HG02884 (cell line): ENCODE measurements around the gene KLHL10.
"Not testable (repeated sequence)": the region's sequence is repeated elsewhere in the genome, so short reads cannot be mapped to it uniquely, and the experiment has no call there.

ENCODE experiments used
- ATAC-seq: cut with Tn5 transposase; IDR thresholded peaks from one replicate; pipeline ENCODE4 v1.9.1; 2021; ENCODE audit warnings: mild to moderate bottlenecking, moderate library complexity; ENCODE audit not compliant: unreplicated experiment

The KLHL10 gene

DNA sequence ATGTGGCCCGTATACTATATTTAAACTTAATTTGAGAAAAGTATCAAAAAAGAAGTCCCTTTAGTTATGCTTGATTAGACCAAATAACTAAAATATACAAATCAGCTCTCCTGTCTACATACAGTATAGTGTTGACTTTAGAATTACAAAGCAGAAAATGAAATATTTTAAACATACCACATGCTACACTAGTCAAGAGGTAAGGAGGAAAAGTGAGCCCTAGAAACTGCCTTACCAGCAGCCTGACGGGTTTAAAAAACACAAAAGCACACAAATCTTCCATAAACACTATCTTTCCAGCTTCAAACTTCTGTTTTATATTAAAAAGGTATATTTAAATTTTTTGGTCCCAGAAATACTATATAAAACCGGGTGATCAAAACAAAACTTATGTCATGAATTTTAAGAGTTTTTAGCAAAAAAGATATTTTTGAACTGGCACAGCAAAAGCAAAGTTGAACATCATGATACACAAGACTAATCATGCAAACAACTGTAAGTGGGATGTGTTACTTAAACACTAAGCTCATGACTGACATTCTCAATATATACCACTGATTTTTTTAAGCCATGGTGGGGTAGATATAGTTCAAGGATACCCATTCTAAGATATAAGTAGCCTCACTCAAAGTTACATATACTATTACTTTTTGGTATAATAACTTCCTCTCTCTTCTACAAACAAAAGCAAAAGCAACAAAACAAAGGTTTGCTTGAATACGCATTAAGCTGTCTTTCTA, 11.8 kb downstream of the KLHL10 start:
- ATAC-seq, result no peak

DNA sequence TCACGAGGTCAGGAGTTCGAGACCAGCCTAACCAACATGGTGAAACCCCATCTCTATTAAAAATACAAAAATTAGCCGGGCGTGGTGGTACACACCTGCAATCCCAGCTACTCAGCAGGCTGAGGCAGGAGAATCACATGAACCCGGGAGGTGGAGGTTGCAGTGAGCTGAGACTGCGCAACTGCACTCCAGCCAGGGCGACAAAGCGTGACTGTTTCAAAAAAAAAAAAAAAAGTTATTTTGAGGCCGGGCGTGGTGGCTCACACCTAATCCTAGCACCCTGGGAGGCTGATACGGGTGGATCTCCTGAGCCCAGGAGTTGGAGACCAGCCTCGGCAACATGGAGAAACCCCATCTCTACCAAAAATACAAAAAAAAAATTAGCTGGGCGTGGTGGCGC, 13.8 kb downstream of the KLHL10 start:
- ATAC-seq, result not testable (repeated sequence)

- no peak for ATAC-seq
Observed at GRCh38 chr17:41860254-41860931, 22.8 kb downstream of the KLHL10 start.

GRCh38 chr17:41863074-41863848, 25.6 kb downstream of the KLHL10 start:
- ATAC-seq, result no peak

DNA sequence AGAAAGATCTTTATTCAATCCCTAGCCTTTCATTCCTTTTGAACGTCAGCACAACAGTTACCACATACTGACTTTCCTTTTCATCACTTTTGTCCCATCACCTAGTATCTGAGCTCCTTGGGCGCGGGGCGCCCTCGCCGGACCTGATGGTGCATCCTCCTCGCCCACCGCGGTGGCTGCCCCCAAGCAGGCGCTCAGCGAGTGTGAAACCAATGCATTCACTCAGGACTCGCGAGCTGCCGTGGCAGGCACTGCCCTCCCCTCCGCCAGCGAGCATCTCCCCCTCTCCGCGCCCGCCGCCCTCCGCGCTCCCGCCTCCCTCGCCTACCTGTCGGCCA, 26.8 kb downstream of the KLHL10 start:
- peak; percentile 16 for ATAC-seq

DNA sequence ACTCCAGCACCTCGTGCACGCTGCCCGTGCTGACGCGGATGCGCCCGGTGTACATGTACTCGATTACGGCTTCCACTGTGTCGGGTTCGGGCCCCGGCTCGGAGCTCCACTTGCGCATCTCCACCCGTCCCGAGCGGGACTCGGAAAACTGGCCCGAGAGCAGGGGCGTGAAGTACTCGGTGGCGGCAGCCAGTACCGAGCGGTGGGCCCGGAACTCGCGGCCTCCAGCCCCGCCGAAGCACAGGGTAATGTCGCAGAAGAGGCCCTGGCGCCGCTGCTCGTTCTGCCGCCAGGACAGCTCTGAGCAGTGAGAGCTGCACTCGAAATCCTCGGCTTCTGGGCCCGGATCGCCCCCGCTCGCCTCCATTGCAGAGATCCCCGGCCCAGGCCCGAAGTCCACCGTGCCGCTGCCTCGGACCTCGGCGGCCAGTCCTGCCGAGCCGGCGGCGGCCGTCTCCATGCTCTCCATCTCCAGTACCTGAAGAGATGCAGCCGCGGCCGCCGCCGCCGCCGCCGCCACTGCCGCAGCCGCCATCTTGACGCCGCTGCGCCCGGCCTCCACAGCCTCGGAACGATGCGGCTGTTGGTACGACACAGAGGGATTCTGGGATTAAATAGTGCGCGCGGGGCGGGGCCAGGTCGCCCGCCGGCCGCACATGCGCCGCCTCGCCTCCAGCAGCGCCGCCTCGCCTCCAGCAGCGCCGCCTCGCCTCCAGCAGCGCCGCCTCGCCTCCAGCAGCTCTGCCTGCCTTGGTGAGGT, 27.4 kb downstream of the KLHL10 start, which contains the start of gene KLHL11:
Gene KLHL11 (minus strand): TSS at position 588 of the 760 bp plus-strand sequence. CDS start 53 bp downstream, at position 535.
- ATAC-seq, result peak; percentile 86

GRCh38 chr17:41865596-41865893, 27.9 kb downstream of the KLHL10 start:
- no peak for ATAC-seq

- no peak for ATAC-seq
Observed at GRCh38 chr17:41868568-41868967, 30.9 kb downstream of the KLHL10 start.

DNA sequence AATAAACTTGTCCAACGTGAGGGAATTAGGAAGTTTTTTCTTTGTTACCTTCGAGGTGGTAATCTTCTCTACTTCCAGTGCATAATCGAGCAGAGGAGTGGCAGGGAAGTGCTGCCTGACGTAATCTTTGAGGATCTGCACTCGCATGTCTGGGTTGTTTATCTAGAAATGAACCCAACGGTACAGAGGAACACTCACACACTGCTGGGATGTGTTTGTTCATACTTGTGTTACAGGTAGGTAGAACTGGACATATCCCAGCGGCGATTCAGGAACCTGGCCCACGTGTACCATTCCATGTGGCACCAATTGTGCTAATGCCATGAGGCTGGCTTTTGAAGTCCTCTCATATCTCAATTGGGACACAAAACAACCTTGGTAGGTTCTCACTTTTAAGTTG, 31.8 kb downstream of the KLHL10 start:
- ATAC-seq, result no peak

DNA sequence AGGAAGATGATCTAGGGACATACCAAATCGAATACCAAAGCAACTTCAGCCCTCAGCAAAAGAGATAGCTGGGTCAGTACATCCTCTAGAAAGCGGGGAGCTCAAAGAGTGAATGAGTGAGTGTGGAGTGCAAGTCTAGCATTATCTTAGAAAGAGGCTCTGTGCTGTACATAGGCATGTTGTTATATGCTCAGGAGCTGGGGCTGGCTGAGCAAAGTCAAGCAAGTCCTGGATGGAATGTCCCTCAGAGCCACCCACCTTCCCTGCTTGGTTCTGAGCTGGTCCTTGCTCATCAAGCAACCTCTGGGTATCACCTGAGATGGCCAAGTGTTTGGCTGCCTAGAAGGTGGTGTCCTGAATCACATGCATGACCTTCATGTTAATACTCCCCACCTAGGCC, 32.5 kb downstream of the KLHL10 start:
- no peak for ATAC-seq

- no peak for ATAC-seq
Observed at GRCh38 chr17:41870627-41871026, 33.0 kb downstream of the KLHL10 start.

GRCh38 chr17:41871789-41872188, 34.2 kb downstream of the KLHL10 start:
- ATAC-seq, result no peak

GRCh38 chr17:41873559-41874292, 36.1 kb downstream of the KLHL10 start:
- no peak for ATAC-seq

- not testable (repeated sequence) for ATAC-seq
Observed at GRCh38 chr17:41874293-41874670, 36.7 kb downstream of the KLHL10 start.

DNA sequence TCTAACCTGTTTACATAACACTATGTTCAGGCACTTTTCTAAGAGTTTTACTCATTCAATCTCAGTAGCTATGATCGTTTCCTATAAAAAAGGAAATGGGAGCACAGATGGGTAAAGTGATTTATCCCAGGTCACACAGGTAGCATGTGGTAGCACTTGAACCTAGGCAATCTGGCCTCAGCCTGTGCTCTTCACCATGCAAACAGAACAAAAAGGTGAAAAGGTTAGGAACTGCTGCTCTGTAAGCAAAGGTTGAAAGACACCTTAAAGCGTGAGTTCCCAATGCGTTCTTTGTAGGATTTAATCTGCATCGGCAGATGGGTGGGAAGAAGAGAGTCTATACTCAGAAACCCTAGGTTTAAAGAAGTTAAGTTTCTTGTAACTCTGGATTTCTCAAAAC, 42.5 kb downstream of the KLHL10 start:
- ATAC-seq, result no peak

GRCh38 chr17:41882756-41883155, 45.1 kb downstream of the KLHL10 start:
- ATAC-seq, result no peak

DNA sequence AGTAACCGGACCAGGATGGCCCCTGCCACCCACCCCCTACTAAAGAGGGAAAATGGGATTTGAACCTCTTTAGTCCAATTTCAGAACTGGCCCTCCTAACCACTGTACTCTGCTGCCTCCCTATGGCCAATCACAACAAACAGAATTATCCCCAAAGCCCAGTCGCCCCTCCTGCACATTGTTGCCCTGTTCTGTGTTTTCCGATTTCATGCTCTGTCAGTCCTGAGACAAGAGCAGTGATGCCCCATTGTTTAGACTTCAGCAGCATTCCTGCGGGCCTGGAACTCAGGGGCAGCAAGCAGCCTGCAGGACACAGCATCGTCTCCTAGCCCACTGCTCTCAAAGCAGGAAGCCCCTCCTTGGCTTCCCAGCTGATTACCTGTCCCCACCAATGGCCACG, 48.1 kb downstream of the KLHL10 start:
- no peak for ATAC-seq

GRCh38 chr17:41888332-41888965, 50.8 kb downstream of the KLHL10 start:
- no peak for ATAC-seq

GRCh38 chr17:41891135-41892020, 53.8 kb downstream of the KLHL10 start:
- ATAC-seq, result no peak
